NCI-H524 treated with DMSO at 0.1 percent for 48 hours (cell line): Measurements from ENCODE around the gene ABCA7.

ENCODE experiments used
- DNase-seq: peaks from one replicate; lab custom pipeline; 2025; lab: John Stamatoyannopoulos, UW

The ABCA7 gene

GRCh38 chr19:1039646-1040475, at the start of gene ABCA7:
TSS of gene ABCA7 (plus strand) at chr19:1040107. CDS start at chr19:1041362, 1,255 bp downstream.
- DNase-seq, result peak; percentile 94

GRCh38 chr19:990119-990571, 49.8 kb upstream of the ABCA7 start:
- DNase-seq, result no peak

- no peak for DNase-seq
These were observed 49.2 kb upstream of the ABCA7 start for GRCh38 chr19:990746-991145.

GRCh38 chr19:991174-991931, 48.6 kb upstream of the ABCA7 start:
- no peak for DNase-seq

- DNase-seq, result no peak
These were observed 47.8 kb upstream of the ABCA7 start for GRCh38 chr19:991932-992669.

GRCh38 chr19:992670-993055, 47.2 kb upstream of the ABCA7 start:
- DNase-seq, result no peak

- DNase-seq, result no peak
These were observed 46.5 kb upstream of the ABCA7 start for GRCh38 chr19:993361-993830.

- no peak for DNase-seq
These were observed 46.0 kb upstream of the ABCA7 start for GRCh38 chr19:993831-994393.

GRCh38 chr19:994516-994915, 45.4 kb upstream of the ABCA7 start:
- DNase-seq, result no peak

GRCh38 chr19:995051-995827, 44.7 kb upstream of the ABCA7 start:
- no peak for DNase-seq

GRCh38 chr19:996051-996838, 43.7 kb upstream of the ABCA7 start:
- DNase-seq, result no peak

- no peak for DNase-seq
These were observed 41.8 kb upstream of the ABCA7 start for GRCh38 chr19:998064-998463.

GRCh38 chr19:999379-999719, 40.6 kb upstream of the ABCA7 start:
- no peak for DNase-seq

GRCh38 chr19:1000095-1000494, 39.8 kb upstream of the ABCA7 start, which contains the start of gene GRIN3B:
TSS of gene GRIN3B (plus strand) at chr19:1000419. CDS start at chr19:1000438, 19 bp downstream.
- DNase-seq, result no peak

GRCh38 chr19:1000591-1001537, 39.0 kb upstream of the ABCA7 start:
- DNase-seq, result no peak

- DNase-seq, result no peak
These were observed 38.3 kb upstream of the ABCA7 start for GRCh38 chr19:1001538-1002166.

GRCh38 chr19:1002600-1002999, 37.3 kb upstream of the ABCA7 start:
- DNase-seq, result no peak

- no peak for DNase-seq
These were observed 36.6 kb upstream of the ABCA7 start for GRCh38 chr19:1003283-1003682.
